COLO829 (cell line): Measurements from ENCODE around the gene LIPC.
"Not testable (repeated sequence)": the region's sequence is repeated elsewhere in the genome, so short reads cannot be mapped to it uniquely, and the experiment has no call there.

Experiments used
- DNase-seq: peaks from one replicate; pipeline ENCODE4 v3.0.0; 2012; ENCODE audit warnings: low spot score

Gene LIPC

GRCh38 chr15:58585693-58586443 is 154.1 kb downstream of the LIPC start:
- DNase-seq = no peak

GRCh38 chr15:58587486-58587885 is 155.7 kb downstream of the LIPC start:
- DNase-seq = no peak

- DNase-seq = no peak
These were observed 156.3 kb downstream of the LIPC start for GRCh38 chr15:58588096-58588495.

DNA sequence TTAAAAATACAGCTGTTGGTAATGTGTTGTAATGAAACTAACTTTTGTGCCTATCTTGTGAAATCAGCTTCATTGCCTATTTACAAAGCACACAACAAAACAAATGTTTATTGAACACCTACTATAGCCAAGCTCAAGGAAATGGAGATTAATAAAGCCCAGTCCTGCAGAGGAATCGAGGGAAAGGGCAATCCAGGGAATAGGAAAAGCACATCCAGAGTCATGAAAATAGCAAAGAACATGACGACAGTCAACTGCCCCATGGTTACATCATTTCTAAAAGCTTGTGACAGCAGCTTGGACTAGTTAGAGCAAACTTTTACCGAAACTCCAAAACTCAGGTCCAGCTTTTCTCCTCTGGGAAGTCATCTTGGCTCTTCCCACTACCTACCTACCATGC is 157.3 kb downstream of the LIPC start:
- no peak for DNase-seq

DNA sequence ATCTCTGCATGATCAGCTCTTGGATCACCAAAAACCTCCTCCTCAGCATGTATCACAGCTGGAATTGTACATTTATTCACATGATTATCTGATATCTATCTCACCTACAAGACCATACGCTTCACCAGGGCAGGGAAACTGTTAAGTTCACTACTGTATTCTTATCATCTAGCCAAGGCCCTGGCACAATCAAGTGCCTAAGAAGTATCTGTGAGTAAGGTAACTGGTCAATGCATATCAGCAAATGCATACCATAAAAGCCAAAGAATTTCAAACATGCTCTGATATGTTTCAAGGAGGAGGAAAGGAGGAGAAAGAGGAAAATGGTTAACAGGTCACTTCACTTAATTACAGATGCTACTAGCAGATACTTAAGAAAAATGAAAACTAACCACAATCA is 158.4 kb downstream of the LIPC start:
- no peak for DNase-seq

DNA sequence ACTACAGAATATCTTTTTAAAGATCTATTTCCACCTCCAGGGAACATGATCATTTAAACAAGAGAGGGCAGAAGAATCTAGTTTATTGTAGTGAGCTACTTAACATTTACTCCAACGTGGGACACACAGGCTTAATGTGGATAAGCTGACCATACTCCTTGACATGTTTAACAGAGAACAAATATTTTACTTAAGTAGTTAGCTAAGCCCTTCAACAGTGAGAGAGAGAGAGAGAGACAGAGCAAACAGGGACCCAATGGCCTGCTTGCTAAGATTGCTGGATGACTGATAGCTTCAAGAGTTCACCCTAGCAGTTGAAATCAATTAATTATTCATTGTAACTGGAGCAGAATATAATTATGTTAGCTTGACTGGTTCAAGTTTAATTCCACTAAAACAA is 159.1 kb downstream of the LIPC start:
- DNase-seq = no peak

- no peak for DNase-seq
These were observed 162.1 kb downstream of the LIPC start for GRCh38 chr15:58593870-58594269.

DNA sequence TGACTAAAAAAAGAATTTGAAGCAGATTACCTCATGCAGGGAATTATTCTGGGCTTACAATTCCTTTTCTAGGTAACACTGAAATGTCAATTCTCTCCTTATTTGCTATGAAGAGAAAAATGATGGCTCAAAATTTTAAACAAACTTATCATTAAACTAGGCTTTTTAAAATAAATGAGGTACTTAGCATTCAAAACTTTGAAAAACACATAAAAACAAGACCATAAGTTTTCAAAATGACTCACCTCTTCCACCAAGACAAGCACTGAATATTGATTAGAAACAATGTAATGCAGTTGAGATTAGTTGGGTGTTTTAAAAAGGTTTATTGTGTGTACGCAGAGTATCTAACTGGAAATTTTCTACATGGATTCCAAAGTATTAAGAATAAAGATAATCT is 163.1 kb downstream of the LIPC start:
- DNase-seq = no peak

DNA sequence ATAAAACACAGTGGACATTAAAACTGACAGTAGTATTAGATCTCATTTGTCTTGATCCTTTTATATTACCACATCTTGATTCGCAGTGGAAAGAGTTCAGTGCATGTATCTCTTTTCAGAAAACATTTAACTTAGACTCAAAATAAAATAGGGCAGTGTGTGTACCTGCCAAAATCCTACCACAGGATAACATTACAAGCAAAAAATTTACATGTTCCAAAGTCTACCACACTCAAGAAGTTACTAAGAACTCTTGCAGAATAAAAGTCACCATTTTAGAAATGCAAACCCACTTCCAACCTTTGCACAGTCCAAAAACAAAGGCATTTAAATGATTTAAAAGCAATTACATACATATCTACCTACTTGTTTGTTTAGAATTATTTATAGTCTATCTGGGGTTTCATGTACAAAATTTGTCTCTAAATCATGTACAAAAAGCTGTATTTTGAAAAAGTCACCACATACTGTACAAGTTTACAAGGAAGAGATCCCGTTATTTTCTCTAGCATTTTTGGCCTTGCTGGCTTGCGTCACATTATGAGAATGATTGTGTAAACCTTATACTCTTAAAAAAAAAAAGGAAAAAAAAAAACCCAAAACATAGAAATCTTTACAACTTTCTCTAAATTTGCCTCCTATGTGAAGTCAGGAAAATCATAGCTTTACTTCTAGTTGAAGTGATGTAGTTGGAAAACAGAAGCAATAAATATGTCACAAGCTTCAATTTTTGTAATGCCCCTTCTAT is 163.9 kb downstream of the LIPC start:
- DNase-seq = no peak

GRCh38 chr15:58597943-58598828 is 166.4 kb downstream of the LIPC start:
- no peak for DNase-seq

GRCh38 chr15:58598829-58599210 is 167.0 kb downstream of the LIPC start:
- no peak for DNase-seq

- DNase-seq = no peak
These were observed 171.0 kb downstream of the LIPC start for GRCh38 chr15:58602823-58603222.

GRCh38 chr15:58603927-58604326 is 172.1 kb downstream of the LIPC start:
- DNase-seq = not testable (repeated sequence)

GRCh38 chr15:58604455-58604923 is 172.7 kb downstream of the LIPC start:
- no peak for DNase-seq

GRCh38 chr15:58605931-58606530 is 174.2 kb downstream of the LIPC start:
- peak; percentile 45 for DNase-seq

- no peak for DNase-seq
These were observed 174.8 kb downstream of the LIPC start for GRCh38 chr15:58606577-58607080.

DNA sequence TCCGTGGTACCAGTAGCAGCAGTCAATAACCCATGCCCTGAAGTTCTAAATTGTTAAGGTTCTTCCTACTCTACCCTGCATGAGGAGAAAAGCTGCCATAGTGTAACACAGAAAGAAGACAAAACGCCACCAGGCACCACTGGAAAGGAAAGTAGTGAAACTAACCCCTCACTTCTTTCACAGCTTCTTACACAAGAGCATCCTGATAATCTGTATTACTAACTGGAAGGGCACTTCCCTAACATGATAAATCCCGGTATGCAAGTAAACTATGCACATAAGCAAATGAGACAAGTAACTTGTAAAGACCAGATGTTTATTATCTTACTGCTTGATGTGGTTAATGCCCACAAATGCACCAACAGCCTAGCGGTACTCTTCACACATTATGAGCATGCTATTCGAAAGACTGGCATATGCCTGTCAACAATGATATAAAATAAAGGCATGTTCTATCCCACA is 176.4 kb downstream of the LIPC start:
- no peak for DNase-seq

GRCh38 chr15:58608711-58609110 is 176.9 kb downstream of the LIPC start:
- DNase-seq = no peak

GRCh38 chr15:58611731-58612676 is 180.2 kb downstream of the LIPC start:
- no peak for DNase-seq

GRCh38 chr15:58616171-58616570 is 184.4 kb downstream of the LIPC start:
- no peak for DNase-seq
